NCI-H2196 treated with DMSO at 0.1 percent for 48 hours (cell line): ENCODE data around the gene GALNTL6.

Experiments used
- DNase-seq: peaks from one replicate; lab custom pipeline; 2025; ENCODE audit not compliant: unreplicated experiment; lab: John Stamatoyannopoulos, UW

GALNTL6 gene

DNA sequence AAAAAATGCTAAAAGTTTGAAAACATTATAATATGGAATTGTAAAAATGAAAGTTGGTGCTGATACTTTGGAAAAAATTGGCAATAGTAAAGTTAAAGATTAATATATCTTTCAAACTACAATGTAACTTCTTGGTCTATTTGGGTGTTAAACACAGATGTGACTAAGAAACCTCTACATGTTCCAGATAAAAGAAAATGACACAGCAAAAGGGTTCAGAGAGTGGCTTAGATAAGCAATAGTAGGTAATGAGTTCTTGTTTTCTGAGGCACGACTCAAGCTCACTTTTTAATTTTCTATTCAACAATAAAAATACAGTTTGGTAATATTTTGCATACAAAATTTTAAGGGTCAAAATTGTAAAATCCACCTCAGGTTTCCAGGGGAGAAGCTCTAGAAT is 292.7 kb downstream of the GALNTL6 start:
- DNase-seq = no peak

DNA sequence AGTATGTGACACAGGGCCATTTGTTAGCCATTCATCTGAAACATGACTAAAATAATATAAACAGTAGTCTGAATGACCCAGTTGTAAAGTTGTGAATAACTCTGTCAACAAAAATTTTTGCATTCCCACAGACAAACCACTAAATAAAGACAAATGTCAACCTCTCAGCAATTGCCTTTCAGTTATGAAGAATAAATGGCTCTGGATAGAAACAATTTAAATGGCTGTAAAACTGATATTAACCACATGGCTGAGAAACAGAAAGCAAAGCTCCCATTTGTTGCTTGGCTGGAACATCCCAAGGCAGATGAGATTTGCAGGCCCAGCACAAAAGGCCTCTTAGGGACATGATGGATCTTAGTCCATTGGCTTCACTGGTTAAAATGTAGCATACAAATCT is 296.3 kb downstream of the GALNTL6 start:
- no peak for DNase-seq

DNA sequence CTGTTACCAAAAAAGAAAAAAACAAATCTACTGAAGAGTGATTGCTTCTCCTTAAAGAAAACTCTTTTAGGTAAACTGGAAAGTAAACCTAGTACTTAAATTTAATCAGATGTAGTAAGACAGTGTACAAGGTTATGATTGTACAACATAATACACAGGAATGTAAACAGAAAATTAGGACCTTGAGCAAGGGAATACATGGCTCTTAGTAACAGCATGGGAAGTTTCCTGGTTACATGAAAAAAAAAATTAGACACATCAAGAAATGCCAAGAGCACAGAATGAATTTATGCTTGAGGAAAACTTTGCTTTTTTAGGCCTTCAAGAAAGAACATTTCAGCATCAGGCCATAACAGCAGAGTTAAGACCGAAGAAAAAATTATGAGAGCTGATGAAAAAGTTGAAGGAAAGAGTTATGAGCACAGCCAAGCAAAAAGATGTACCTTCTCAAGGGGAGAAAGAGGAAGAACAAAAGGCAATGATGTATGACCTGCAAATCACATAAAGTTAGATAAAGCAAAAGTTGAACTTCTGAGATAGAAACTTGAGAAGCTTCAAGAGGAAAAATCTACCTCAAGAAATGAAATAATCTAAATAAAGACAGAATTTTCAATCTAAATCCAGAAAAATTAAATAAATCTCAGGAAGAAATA is 311.6 kb downstream of the GALNTL6 start:
- no peak for DNase-seq

DNA sequence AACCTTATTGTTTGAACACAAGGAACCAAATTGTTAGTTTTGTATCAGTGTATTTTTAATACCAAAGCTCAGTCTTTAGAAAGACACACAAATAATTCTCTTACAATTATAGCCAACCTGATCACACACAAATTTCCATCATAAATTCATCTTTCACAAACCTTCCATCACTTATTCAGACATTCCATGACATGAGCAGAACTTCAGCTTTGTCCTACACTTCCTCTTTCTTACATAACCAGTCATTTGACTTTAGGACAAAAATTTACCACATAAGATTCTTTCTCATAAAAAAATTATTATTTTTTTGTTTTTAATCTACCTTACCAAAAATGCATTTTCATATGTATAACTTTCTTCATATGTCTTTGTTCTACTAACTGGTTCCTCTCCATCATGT is 312.2 kb downstream of the GALNTL6 start:
- DNase-seq = no peak

DNA sequence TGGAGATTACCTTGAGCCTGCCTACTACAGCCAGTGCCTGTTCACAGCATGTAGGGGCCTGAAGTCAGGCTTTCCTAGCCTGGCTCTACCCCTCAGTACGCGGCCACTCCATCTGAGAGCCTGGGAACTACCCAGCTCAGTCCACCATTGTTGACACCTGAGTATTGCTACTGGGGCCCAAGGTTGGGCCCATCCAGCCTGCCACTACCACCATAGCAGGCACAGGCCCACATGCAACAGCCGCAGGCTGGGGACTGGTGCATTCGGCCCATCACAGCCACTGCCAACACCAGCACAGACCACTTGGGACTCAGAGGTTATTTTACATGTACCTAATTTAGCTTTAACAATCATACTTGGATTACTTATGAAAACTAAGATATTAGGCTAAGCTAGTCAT is 314.0 kb downstream of the GALNTL6 start:
- DNase-seq = no peak

DNA sequence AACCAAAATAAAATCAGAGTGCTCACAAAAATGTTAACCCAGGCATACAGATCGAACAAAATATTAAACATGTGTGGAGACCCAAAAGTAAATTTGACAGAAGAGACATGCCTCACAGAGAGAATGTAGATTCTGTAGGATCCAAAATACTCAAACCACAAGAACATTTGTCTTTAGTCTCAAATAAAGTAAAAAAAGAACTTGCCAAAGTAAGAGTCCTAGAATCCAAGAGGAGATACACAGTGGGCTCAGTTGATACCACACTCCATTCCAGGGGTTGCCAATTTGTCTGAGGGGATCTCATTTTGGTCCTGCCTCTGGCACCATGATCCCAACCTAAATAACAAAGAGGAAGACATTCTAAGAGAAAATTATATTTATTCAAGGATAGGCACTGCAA is 316.4 kb downstream of the GALNTL6 start:
- no peak for DNase-seq

DNA sequence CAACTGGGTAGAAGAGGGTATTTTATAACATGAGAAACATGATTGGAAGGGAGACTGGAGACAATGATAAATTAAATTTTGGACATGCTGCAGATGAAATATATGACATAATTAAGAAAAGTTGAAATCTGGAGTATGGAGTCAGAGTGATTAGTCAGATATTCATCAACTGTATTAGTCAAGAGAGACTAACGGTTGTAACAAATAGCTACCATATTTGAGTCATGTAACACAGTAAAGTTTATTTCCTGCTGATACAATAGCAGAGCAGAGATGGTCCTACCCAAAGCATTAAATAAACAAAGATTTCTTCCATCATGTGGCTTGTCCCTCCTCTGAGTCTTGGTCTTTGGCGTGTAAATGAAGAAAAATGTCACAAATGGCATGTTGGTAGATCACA is 321.3 kb downstream of the GALNTL6 start:
- DNase-seq = no peak

DNA sequence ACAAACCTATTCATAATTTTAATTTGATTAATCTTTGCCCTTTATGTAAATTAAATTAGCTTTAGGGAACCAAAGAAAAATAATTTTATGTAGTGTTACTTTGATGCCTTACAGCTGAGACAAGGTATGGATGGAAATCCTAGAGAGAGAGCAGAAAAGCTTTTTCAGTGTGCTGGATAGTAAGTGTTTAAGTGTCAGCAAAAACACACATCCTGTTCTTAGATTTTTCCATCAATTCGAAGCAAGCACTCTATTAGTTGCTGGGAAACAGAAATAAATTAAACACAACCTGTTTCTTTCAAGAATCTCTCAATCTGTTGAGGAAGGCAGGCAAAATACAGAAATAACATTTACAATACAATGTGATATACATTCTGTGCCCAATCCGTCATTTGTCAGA is 327.8 kb downstream of the GALNTL6 start:
- no peak for DNase-seq

DNA sequence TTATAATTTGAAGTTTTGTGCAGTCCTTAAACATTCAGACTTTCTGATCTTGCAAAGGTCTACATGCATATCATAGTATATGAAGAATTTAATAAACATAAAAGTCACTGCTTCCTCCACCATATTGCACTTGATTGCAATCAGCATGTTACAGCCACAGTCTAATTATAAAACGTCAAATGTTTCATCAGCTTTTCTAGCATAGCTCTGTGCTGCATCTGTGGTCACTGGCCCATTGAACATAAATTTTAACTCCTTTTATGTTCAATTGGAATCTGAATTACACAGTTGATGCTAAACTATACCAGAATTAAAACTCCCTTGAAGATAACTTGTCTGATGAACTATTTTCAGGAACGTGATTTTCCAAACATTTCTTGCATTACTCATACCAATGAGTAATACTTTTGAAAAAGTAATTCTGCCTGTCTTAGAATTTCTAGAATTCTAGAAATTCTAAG is 329.1 kb downstream of the GALNTL6 start:
- no peak for DNase-seq

DNA sequence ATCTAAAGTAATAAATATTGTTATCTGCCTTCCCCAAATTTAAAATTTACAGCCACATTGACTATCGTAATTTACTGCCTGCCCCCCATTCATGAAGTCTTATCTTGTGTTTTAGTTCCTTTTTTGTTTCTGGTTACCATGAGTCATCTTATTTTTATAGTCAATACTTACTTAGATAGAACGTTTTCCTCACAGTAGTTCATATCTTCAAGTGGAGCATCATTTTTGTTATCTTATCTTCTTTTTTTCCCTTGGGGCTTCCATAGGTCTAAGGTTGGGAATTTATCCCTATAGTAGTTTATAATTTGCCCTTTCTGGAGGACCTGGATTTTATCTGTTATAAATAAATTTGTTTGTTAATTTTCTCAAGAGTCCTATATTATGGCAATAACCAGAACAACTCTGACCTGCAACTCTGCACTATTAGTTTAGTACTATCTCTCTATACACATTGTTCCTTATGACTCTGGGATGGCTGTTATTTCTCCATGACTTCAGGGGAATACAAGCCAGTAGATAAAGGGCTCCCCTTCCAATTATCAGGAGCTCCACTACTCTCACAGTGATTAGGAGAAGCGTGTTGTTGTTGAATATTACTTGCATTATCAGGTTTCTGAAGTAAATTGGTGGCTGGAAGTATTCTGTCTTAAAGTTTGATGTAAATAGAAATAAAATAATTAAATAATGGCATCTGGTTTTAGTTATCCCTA is 330.6 kb downstream of the GALNTL6 start:
- DNase-seq = no peak

DNA sequence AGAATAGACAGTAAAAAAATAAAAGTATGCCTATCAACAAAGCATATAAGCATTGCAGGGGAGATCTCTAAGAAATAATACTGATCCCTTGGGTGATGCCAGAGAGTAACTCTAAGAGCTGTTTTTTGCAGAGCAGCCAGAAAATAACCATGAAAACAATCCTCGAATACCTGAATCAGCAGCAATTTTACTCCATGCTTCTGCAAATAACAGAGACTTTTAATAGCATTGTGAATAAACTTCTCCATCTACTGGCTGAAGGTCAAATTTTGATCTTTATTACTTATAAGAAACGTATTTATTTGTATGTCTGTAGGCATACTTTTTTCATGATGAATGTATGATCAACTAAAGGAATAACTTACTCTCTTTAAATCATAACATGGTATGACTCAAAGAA is 334.5 kb downstream of the GALNTL6 start:
- DNase-seq = no peak

DNA sequence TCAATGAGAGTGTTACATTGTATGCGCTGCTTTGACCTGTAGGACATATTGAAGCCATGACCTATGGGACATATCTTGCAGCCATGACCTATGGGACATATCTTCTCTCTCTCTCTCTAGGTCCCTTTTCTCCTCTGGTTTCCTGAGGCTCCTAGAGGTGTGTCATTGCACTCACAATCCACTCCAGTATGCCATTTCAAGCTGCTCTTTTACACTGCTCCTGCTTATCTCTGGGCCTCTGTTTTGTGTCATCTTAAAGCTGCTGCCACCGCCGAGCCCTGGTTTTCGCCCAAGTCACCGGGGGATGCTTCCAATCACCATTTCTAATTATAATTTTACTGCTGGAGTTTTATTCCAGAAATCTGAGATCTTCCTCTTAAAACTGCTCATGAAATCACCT is 336.1 kb downstream of the GALNTL6 start:
- DNase-seq = no peak

DNA sequence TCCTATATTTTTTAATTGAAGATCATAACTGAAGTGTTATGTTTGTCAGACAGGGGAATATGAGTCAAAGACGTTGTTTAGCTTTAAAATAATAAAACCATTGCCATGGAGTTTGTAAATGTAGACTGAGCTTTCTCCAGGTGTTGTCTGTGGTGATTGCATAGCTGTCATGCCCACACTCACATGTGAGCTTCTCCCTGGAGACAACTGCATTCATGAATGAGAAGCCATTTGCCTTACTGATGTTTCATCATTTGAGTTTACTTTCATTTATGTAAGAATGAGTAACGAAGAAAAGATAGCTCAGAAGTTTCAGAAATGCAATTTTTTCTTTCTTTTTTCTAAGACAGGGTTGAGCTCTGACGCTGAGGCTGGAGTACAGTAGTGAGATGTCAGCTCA is 339.1 kb downstream of the GALNTL6 start:
- DNase-seq = no peak

DNA sequence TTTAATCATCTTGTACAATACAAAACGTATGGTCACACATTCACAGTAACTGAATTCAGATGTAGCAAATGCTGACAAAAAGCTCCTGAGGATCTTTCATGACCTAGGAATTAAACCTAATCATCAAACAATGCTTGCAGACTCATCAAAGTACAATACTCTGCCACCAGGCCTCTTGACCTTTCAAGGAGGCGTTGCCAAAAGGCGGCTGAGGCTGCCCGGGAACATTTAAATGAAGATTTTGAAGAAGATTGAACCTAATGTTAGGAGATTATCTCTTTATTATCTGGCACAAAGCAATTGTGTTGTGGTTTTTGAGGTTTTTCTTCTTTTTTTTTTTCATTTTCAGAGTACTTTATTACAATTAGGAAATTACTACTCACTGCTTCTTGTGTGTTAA is 340.5 kb downstream of the GALNTL6 start:
- no peak for DNase-seq

DNA sequence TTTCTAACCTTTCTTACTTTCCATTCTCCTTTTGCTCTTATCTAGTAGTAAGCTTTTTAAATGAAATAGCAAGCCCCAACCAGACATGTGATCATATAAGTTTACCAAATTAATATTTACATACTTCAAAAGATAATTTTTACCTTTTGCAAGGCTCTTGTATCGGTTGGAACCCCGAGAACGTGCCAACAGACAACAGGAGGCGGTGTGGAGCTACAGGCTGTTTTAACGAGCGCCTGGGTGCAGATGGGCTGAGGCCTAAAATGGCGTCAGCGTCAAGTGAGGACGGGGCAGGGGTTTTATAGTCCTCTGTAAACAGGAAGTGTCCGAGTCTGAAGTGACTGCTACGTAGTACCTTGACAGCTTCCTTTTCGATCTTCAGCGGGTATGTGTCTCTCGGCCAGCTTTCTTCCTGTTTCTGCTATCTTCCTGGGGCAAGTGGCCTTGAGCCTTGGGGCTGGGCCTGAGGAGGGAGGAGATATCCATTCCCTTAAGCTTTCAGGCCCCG is 342.7 kb downstream of the GALNTL6 start:
- DNase-seq = no peak

DNA sequence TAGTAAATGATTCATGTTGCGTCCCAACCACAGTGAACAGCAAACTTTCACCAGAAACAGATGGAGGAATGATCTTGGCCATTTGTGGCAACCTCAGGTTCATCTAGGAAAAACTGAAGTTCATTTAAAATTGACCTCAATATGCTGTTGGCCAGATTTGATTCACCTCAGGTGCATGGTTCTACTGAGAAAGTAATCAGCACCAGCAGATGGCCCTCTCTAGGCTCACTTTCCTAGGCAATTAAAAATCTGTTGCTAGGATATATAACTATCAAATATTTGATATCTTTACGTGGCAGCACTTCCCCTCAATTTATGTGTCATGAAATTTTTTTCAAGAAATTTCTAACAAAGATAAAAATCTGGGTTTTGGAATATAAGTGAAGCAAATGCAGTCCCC is 344.7 kb downstream of the GALNTL6 start:
- no peak for DNase-seq

DNA sequence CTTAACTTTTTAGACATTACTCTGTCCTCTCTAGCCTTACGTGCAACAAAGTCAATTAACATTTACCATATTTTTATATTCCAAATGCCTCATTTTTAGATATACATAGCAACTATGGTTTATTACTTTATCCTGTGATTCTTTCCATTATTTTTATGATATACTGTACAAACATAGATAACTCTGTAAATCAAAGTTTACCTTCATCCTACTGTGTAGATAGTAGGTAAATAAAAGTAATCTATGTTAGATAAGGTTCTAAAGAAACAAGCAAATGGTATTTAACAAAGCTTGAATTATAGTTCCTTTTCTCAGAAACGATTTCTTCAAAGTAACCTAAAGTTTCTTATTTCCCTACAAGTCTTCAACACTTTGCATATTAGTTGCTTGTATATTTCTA is 350.0 kb downstream of the GALNTL6 start:
- DNase-seq = no peak

DNA sequence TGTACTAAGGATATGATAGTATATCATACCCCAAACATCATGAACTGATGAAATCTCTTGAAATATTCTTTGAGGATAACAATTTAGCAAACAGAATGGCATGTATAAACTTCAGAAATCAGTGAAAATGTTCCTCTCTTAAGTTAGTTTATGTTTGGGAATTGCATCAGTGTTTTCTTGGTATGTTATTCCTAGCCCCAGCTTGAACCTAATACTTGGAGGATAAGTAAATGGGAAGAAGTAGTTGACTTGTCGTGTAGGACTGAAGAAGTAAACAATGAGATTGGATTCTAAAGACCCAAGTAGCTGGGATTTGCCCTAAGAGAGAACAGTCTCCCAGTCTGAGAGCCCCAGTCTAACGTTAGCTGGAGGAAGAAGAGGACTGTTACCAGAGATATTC is 355.7 kb downstream of the GALNTL6 start:
- no peak for DNase-seq

DNA sequence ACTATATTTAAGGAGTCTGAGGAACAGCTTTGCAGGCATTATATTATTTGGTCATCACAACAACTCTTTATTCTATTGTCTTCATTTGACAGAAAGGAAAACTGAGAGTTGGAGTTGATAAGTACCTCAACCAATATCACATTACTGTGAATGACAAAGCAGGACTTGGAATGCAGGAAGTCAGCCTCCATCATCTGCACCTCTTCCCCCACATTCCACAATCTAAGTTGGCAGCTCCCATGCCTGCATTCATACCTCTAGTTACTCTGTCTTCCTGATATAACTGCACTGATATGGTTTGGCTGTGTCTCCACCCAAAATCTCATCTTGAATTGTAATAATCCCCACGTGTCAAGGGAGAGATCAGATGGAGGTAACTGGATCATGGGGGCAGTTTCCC is 356.7 kb downstream of the GALNTL6 start:
- DNase-seq = no peak

DNA sequence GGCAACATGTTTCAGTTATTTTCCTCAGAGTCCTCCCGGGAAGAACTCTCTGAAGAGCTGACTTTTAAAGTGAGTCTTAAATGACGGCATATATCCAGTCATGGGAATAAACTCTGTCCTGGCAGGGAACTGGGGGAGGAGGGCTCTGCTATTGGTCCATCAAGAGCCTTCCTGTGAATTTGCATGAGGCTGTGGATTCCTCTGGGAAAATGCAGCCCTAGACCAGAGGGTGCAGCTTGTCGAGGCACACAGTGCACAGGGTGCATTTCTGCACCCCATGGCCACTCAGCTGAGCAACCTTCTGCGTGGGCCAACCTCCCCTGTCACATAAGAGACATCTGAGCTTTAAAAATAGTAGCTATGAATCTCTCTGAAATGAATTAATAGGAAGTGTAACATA is 360.0 kb downstream of the GALNTL6 start:
- no peak for DNase-seq

DNA sequence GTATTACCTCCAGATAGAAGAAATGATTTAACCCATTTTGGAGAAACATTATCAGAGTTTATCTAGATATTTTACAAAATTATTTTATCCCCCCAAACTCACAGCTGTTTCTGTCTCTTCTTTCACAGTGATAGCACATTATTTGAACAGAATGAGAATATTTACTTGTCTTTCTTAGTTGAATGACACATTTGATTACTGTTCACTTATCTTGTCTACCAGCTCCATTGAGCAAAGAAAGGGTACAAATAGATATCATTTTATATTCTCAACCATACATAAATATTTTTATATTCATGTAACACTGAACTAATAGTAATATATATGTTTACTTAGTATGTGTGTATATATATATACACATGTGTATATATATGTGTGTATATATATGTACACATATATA is 364.2 kb downstream of the GALNTL6 start:
- DNase-seq = no peak

DNA sequence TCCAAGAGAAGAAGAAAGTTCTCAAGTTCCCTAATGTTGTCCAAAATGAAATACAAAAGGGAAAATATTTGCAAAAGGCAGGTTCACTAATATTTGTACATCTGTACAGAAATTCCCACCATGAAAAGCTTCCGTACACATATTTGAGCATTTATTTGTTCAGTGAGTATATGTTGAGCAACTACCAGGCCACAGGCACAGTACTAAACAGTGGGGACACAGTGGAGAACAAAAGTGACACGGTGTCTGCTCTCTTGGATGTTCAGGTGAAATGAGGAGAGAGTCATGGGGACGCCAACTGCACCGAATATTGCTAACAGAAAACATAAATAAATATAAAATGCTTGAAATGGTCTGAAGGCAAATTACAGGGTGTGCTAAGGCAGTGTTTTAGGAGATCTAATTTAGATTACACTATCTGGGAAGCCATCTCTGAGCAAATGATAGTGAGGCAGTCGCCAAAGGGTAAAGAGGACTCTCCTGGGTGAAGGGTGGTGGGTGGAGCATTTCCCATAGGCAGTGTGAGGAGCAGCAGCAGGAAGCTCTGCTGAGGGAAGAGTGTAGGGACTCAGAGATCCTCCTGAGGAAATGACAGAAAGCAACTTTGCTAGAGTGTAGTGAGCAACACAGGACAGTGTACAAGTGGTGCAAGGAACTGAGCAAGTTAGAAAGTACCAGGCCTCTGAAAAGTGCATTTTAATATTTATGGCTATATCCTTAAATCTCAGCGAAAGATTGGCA is 375.2 kb downstream of the GALNTL6 start:
- DNase-seq = no peak
